Esophagus muscularis mucosa (tissue), 4 donors: Measurements from ENCODE around the gene MRO. TPM values are rescaled to one million over a fixed set of nuclear protein-coding genes. Genes with fewer than 3 reads are reported as not detected.

ENCODE experiments used
- DNase-seq: peaks from one replicate; pipeline ENCODE4 v3.0.0-alpha.2; 2017; ENCODE audit errors: extremely low spot score
- H3K27ac ChIP-seq, 4 donors: fragments of 200-600 bp; sonication (generic); replicated peaks in 1 of 4; 1 replicate in 3 of 4; 2 replicates in 1 of 4; pipeline ENCODE4 v1.5.1; 2016 to 2019; ENCODE audit warnings: mild to moderate bottlenecking in 1 of 4
- H3K27me3 ChIP-seq, 4 donors: fragments of 200-600 bp; sonication (generic); one replicate each; pipeline versions ENCODE4 v1.5.1 to v1.6.0; 2016 to 2019
- H3K36me3 ChIP-seq, 4 donors: fragments of 200-600 bp; sonication (generic); one replicate each; pipeline ENCODE4 v1.5.1; 2016 to 2019
- H3K4me1 ChIP-seq, 4 donors: fragments of 200-600 bp; sonication (generic); one replicate each; pipeline ENCODE4 v1.5.1; 2016 to 2019
- H3K4me3 ChIP-seq, 4 donors: fragments of 200-600 bp; sonication (generic); 1 replicate in 2 of 4; 2 replicates in 2 of 4; pipeline ENCODE4 v1.5.1; 2016 to 2019; ENCODE audit warnings: mild to moderate bottlenecking in 4 of 4, moderate library complexity in 1 of 4
- H3K9me3 ChIP-seq, 4 donors: fragments of 200-600 bp; sonication (generic); 1 replicate in 3 of 4; 2 replicates in 1 of 4; pipeline ENCODE4 v1.5.1; 2016 to 2019
- CTCF ChIP-seq, 3 experiments: fragments of 200-600 bp in 2 of 3; fragments of 450-650 bp in 1 of 3; sonication (generic) in 2 of 3; IDR thresholded peaks; one replicate each; pipeline ENCODE4 v1.5.1; 2017 to 2019; ENCODE audit warnings: antibody characterized with exemption in 3 of 3, mild to moderate bottlenecking in 2 of 3, moderate library complexity in 1 of 3
- EP300 ChIP-seq: sonication (generic); formaldehyde crosslinking; IDR thresholded peaks from one replicate; pipeline ENCODE4 v1.6.1; 2017; ENCODE audit warnings: antibody characterized with exemption
- POLR2A ChIP-seq: fragments of 450-650 bp; IDR thresholded peaks from one replicate; pipeline ENCODE4 v1.6.1; 2017; ENCODE audit warnings: antibody characterized with exemption, moderate library complexity, mild to moderate bottlenecking, low read depth
- POLR2AphosphoS5 ChIP-seq, 2 donors: sonication (generic); formaldehyde crosslinking; IDR thresholded peaks; one replicate each; pipeline ENCODE4 v1.6.1; 2017; ENCODE audit warnings: antibody characterized with exemption in 2 of 2
- WGBS: methylation state at CpG from one replicate; pipeline ENCODE4 v1.1.5; 2018; 5-methylcytosine and 5-hydroxymethylcytosine counted together
- intact Hi-C: fragments of 100-400 bp; cut with DNase I; formaldehyde crosslinking; loops from one replicate; pipeline ENCODE4 v1.15.1; 2023
- total RNA-seq, 4 donors: library from RNA; depleted of rRNA; stranded (reverse); fragments of >200 nt; gene quantifications; one replicate each; pipeline versions ENCODE4 v1.1.0 to v1.2.1, GENCODE V29; 2016

MRO gene
- total RNA-seq, 4 donors from 2014 or later = 0.52 to 1.4 (median 0.83) TPM

GRCh38 chr18:50748243-50749229 lies 71.3 kb downstream of the MRO start:
- no peak for DNase-seq

GRCh38 chr18:50747849-50748242 lies 72.0 kb downstream of the MRO start:
- Histone ChIP-seq H3K4me3 (no peak overlapping the region), H3K9me3 (peaks cover 0 to 7% (median 2%) of the 10 kb centered on the region in 4 donors), H3K36me3 (no peaks in the 10 kb centered on the region), H3K4me1 (no peaks in the 10 kb centered on the region), H3K27ac (no peak overlapping the region), H3K27me3 (peaks cover 0 to 6% (median 0%) of the 10 kb centered on the region in 4 donors)
- intact Hi-C loops = no loop called here
- WGBS = 42% methylated on average over 1 of the region's 1 CpG
- no peak for DNase-seq
- TF ChIP-seq POLR2A = no peak
- TF ChIP-seq EP300 = no peak
- TF ChIP-seq CTCF (IDR thresholded peaks at IDR 0.05) = no peak

More at GRCh38 chr18:50748243-50749229, 71.3 kb downstream of the MRO start:
- H3K27me3 ChIP-seq = peaks cover 0 to 6% (median 0%) of the 10 kb centered on the region in 4 donors
- peaks cover 0 to 7% (median 0%) of the 10 kb centered on the region in 4 donors for H3K9me3 ChIP-seq
- intact Hi-C loops = no loop called here
- H3K36me3 ChIP-seq = no peaks in the 10 kb centered on the region
- 66% methylated on average over 8 of the region's 9 CpGs for WGBS
- TF ChIP-seq EP300 = no peak
- no peak for TF ChIP-seq POLR2A
- TF ChIP-seq POLR2AphosphoS5 (IDR thresholded peaks at IDR 0.05) = no peak
- TF ChIP-seq CTCF (IDR thresholded peaks at IDR 0.05) = no peak
- no peaks in the 10 kb centered on the region for H3K4me1 ChIP-seq
- no peak overlapping the region for H3K27ac ChIP-seq
- no peak overlapping the region for H3K4me3 ChIP-seq

GRCh38 chr18:50745945-50746344 lies 73.9 kb downstream of the MRO start:
- Histone ChIP-seq H3K27ac (no peak overlapping the region), H3K4me3 (no peak overlapping the region), H3K27me3 (peaks cover 0 to 6% (median 0%) of the 10 kb centered on the region in 4 donors), H3K4me1 (no peaks in the 10 kb centered on the region), H3K9me3 (peaks cover 0 to 12% (median 4%) of the 10 kb centered on the region in 4 donors), H3K36me3 (no peaks in the 10 kb centered on the region)
- no peak for DNase-seq
- WGBS = 60% methylated on average over 5 of the region's 5 CpGs
- no peak for TF ChIP-seq CTCF (IDR thresholded peaks at IDR 0.05)
- TF ChIP-seq EP300 = no peak
- TF ChIP-seq POLR2A = no peak
- TF ChIP-seq POLR2AphosphoS5 (IDR thresholded peaks at IDR 0.05) = no peak
- intact Hi-C loops = no loop called here

Other genes starting within 250 kb of the MRO start
- 10 to 100 TPM; 46.1 to 62.8 (median 55.0) TPM for gene ME2, start 59.1 kb upstream of the MRO start, total RNA-seq
- 1 to 10 TPM; 3.7 to 7.9 (median 4.0) TPM for gene ELAC1, start 148.0 kb upstream of the MRO start, total RNA-seq
- gene SMAD4, start 210.2 kb upstream of the MRO start, total RNA-seq = 100 to 1,000 TPM; 113 to 168 (median 130) TPM